CD4-positive, alpha-beta T cell treated with Interleukin-12 subunit alpha and Interleukin-12 subunit beta, for 1 hour (primary cell): ENCODE data around the gene TMEM131.
"Not testable (repeated sequence)": the region's sequence is repeated elsewhere in the genome, so short reads cannot be mapped to it uniquely, and the experiment has no call there.

Experiments
- DNase-seq: peaks from one replicate; pipeline ENCODE4 v3.0.0-alpha.2; 2020

Gene TMEM131

GRCh38 chr2:97910403-97911205 is 85.1 kb downstream of the TMEM131 start:
- no peak for DNase-seq

GRCh38 chr2:97908208-97908676 is 87.5 kb downstream of the TMEM131 start:
- no peak for DNase-seq

GRCh38 chr2:97907369-97908100 is 88.2 kb downstream of the TMEM131 start:
- no peak for DNase-seq

GRCh38 chr2:97906307-97906706 is 89.4 kb downstream of the TMEM131 start:
- DNase-seq, result no peak

- DNase-seq, result no peak
Observed at GRCh38 chr2:97905294-97905693, 90.5 kb downstream of the TMEM131 start.

- no peak for DNase-seq
Observed at GRCh38 chr2:97901862-97902261, 93.9 kb downstream of the TMEM131 start.

- no peak for DNase-seq
Observed at GRCh38 chr2:97900806-97901205, 94.9 kb downstream of the TMEM131 start.

- DNase-seq, result not testable (repeated sequence)
Observed at GRCh38 chr2:97893042-97893441, 102.7 kb downstream of the TMEM131 start.

GRCh38 chr2:97891611-97892010 is 104.1 kb downstream of the TMEM131 start:
- no peak for DNase-seq

GRCh38 chr2:97889156-97889555 is 106.6 kb downstream of the TMEM131 start:
- DNase-seq, result no peak

- no peak for DNase-seq
Observed at GRCh38 chr2:97885841-97886240, 109.9 kb downstream of the TMEM131 start.

- DNase-seq, result no peak
Observed at GRCh38 chr2:97880334-97880733, 115.4 kb downstream of the TMEM131 start.

- no peak for DNase-seq
Observed at GRCh38 chr2:97878865-97879264, 116.9 kb downstream of the TMEM131 start.

GRCh38 chr2:97878317-97878716 is 117.4 kb downstream of the TMEM131 start:
- DNase-seq, result not testable (repeated sequence)

GRCh38 chr2:97871096-97871780 is 124.5 kb downstream of the TMEM131 start:
- no peak for DNase-seq

GRCh38 chr2:97870396-97870843 is 125.3 kb downstream of the TMEM131 start:
- DNase-seq, result peak; percentile 39

GRCh38 chr2:97869722-97870346 is 125.9 kb downstream of the TMEM131 start:
- no peak for DNase-seq

GRCh38 chr2:97868986-97869721 is 126.6 kb downstream of the TMEM131 start:
- DNase-seq, result no peak

GRCh38 chr2:97863829-97864228 is 131.9 kb downstream of the TMEM131 start:
- no peak for DNase-seq

GRCh38 chr2:97861177-97861576 is 134.6 kb downstream of the TMEM131 start:
- DNase-seq, result no peak

GRCh38 chr2:97858442-97858841 is 137.3 kb downstream of the TMEM131 start:
- DNase-seq, result no peak

- no peak for DNase-seq
Observed at GRCh38 chr2:97857553-97857952, 138.2 kb downstream of the TMEM131 start.
